Activated T-cell treated with anti-CD3 and anti-CD28 coated beads for 48 hours (primary cell): ENCODE data around the gene SLC39A11.

Experiments
- DNase-seq: peaks from one replicate; pipeline ENCODE4 v3.0.0-alpha.2; 2020; ENCODE audit warnings: low read depth

SLC39A11 gene

GRCh38 chr17:72870367-72870985 lies 222.0 kb downstream of the SLC39A11 start:
- DNase-seq, result no peak

- DNase-seq, result no peak
These were observed 222.9 kb downstream of the SLC39A11 start for GRCh38 chr17:72869630-72870029.

GRCh38 chr17:72865954-72866353 lies 226.5 kb downstream of the SLC39A11 start:
- no peak for DNase-seq

DNA sequence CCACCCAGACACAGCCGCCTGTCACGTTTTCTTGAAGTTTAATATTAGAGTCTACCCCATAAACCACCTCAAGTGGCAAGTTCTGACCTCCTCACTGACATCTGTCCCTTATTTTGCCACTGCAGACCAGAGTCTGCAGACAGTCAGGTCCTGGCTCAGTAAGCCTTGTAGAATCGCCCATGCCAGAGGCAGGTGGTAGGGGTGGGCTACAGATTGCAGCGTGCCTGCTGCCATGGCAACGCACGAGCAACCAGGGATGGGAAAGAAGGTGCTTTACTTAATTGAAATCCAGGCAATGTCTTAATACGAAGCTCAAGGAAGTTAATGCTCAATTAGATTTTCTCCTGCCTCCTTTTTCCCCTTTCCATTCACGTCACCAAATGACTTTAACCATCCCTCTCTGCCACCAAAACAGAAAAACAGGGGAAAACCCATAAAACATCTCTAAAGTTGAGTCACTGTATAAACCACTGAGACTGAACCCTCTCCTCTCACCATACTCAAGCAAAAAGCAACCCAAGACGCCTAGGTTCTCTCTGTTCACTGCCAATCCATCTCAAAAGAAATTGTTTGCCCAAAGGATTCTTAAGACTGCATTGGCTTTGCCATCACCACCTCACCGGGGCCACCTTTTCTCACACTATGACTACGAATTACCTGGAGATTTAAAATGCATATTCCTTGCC lies 228.8 kb downstream of the SLC39A11 start:
- no peak for DNase-seq

GRCh38 chr17:72862276-72862999 lies 230.1 kb downstream of the SLC39A11 start:
- no peak for DNase-seq

DNA sequence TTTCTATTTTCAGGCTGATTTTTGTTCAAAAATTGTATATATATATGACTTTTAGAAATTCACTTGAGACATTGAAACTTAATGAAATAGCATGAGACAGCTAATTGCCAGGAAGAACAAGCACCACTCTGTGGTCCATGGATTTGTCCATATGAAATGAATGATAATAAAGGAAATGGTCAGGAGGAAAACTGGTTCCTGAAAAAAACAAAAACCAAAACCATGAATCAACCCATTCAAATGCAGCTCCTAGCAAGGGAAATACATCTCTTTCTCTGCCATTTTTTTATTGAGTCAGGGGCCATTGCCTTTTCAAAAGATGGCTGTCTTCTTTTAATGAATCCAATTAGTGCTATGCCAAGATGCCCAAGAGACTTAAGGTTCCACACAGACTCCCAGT lies 230.7 kb downstream of the SLC39A11 start:
- no peak for DNase-seq

DNA sequence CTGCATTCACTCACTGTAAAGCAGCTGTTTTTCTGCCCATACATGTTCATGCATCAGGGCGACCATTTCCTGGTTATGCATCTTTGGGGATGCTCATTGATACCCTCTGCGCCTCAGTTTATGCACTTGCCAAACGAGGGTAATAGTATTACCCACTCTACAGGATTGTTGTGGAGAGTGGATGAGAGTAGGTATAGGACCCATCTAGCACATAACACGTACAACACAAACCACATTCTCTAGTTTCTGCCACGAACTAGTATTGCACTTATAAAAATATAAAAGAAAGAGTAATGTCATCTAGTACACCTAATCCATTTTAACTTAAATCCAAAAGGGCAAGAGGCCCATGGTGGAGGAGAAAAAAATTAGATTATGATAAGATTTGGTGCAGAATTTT lies 231.7 kb downstream of the SLC39A11 start:
- no peak for DNase-seq

- DNase-seq, result no peak
These were observed 233.5 kb downstream of the SLC39A11 start for GRCh38 chr17:72858826-72859495.

GRCh38 chr17:72853440-72854415 lies 238.8 kb downstream of the SLC39A11 start:
- DNase-seq, result no peak

DNA sequence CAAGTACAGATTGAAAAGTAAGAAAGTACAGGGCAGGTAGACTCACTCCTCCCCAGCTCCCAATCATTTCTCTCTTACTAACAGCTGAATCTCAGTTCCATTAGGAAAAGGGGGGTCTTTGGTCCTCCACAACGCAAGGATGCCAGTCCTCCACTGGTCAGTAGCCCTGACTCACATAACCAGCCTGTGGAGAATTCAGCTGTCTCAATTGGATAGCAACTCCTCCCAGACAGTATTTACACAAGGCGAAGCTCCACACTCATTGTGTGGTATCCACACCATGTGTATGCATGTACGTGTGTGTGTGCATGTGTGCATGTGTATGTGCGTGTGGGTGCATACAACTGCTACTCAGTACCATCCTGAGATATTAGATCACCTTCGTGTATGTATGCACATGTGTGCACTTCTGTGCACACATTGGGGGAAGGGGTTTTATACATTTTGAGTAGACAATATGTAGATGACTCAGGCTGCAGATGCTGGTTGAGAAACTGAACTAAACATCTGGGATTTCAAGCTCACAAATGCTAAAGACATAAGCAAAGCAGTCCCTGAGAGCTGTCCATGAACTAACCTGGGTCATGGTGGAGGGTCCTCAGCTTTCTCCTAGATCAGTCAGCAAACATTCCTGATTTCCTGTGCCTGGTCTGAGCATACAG lies 240.1 kb downstream of the SLC39A11 start:
- DNase-seq, result no peak

DNA sequence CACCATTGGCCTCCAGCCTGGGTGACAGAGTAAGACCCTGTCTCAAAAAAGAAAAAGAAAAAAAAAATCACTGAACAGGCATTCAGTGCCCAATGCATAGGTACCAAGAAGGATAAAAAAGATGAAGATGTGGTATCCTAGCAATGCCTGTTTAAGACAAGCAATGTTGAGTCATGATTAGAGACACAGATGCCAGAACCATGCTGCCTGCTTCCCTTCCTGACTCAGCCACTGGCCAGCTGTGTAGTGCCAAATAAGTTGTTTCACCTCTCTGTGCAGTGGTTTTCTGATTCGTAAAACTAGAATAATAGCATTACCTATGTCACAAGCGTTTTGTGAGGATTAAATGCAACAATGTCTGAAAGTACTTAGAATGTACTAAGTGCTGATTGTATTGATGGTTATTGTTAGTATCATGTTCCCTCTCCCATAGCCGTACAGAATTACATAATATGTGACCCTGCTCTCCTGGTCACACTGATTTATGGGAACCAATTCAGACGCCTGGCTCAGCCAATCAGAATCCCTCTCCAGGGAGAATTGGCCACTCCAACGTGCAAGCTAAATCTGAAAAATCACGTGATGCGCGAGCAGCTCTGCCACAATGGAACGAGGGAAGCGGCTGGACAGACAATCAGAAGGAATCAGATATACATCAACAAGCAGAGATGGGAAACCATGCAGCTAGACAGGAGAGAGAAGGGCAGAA lies 241.9 kb downstream of the SLC39A11 start:
- DNase-seq, result no peak

GRCh38 chr17:72846399-72846798 lies 246.1 kb downstream of the SLC39A11 start:
- no peak for DNase-seq

- no peak for DNase-seq
These were observed 248.9 kb downstream of the SLC39A11 start for GRCh38 chr17:72843591-72843990.

- no peak for DNase-seq
These were observed 252.5 kb downstream of the SLC39A11 start for GRCh38 chr17:72840019-72840418.

- DNase-seq, result no peak
These were observed 253.3 kb downstream of the SLC39A11 start for GRCh38 chr17:72839131-72839725.

- no peak for DNase-seq
These were observed 253.9 kb downstream of the SLC39A11 start for GRCh38 chr17:72838581-72838980.

GRCh38 chr17:72838068-72838467 lies 254.4 kb downstream of the SLC39A11 start:
- no peak for DNase-seq

- no peak for DNase-seq
These were observed 255.2 kb downstream of the SLC39A11 start for GRCh38 chr17:72837335-72837734.

GRCh38 chr17:72833128-72833765 lies 259.2 kb downstream of the SLC39A11 start:
- DNase-seq, result no peak
